ENCODE results near the gene CLK2. TPM values are rescaled to one million over a fixed set of nuclear protein-coding genes. Genes with fewer than 3 reads are reported as not detected.

The CLK2 gene
- total and polyA plus RNA-seq, 2 donors (not counting 3 experiments of a cell fraction or from before 2014, with no cell fraction given): 69.1 to 80.9 TPM

- DNase-seq (ENCODE audit: low read depth, low spot score) (no peak), FAIRE-seq (no peak)
- BruUV-seq (replicated peaks): no TSS peak
- Histone ChIP-seq H3K36me3 (ENCODE audit: control insufficient read depth in 2 of 2, extremely low read depth in 1 of 2, insufficient read depth in 2 of 2, low read length in 2 of 2) (no peaks in the 10 kb centered on the region), H3K4me2 (ENCODE audit: insufficient read depth, low read length) (peak overlapping the region; percentile 77), H2AFZ (ENCODE audit: low read depth, low read length) (peak overlapping the region; percentile 92), H3K9me1 (replicated peaks; ENCODE audit: control insufficient read depth, extremely low read depth, insufficient read depth, low read length) (no peaks in the 10 kb centered on the region), H3K27ac (ENCODE audit: insufficient read depth, low read depth, low read length) (peak overlapping the region; percentile 33), H3K9ac (replicated peaks; ENCODE audit: extremely low read depth, insufficient read depth, low read length) (peak overlapping the region; percentile 75), H3K4me1 (ENCODE audit: control insufficient read depth, extremely low read depth, insufficient read depth, low read length) (peaks cover 31% of the 10 kb centered on the region), H3K4me3 (replicated peaks in 1 of 3; ENCODE audit: insufficient read depth in 1 of 3, low read depth in 1 of 3, low read length in 3 of 3) (peak overlapping the region in 1 of 3 experiments; percentile 28), H3K27me3 (ENCODE audit: control insufficient read depth in 2 of 2, insufficient read depth in 2 of 2, low read length in 2 of 2) (no peaks in the 10 kb centered on the region), H3K9me3 (replicated peaks; ENCODE audit: control insufficient read depth, insufficient read depth, low read length) (no peaks in the 10 kb centered on the region), H4K20me1 (replicated peaks; ENCODE audit: control insufficient read depth, extremely low read depth, insufficient read depth, low read length) (no peaks in the 10 kb centered on the region), H3K79me2 (ENCODE audit: control insufficient read depth, insufficient read depth, low read length) (peaks cover 8% of the 10 kb centered on the region)
- intact Hi-C loops (cut with micrococcal nuclease) (loop anchor here (5.0 kb wide), 1 partner anchor 36 kb away; no protein-coding TSS in a partner anchor), dilution Hi-C loops (cut with MboI; ENCODE audit: extremely low pct_ligation_motif_present, low sequenced_read_pairs) (no loop called here)
- TF ChIP-seq MYC (IDR thresholded peaks at IDR 0.05; ENCODE audit: low read depth, low read length): no peak
- no peak for TF ChIP-seq JUN (IDR thresholded peaks at IDR 0.05; ENCODE audit: borderline replicate concordance, insufficient read depth, insufficient read length, low read depth)
- TF ChIP-seq CTCF (IDR thresholded peaks at IDR 0.05; ENCODE audit: extremely low read depth in 1 of 2, insufficient read depth in 1 of 2, low read depth in 1 of 2, low read length in 2 of 2): no peak
- no peak for TF ChIP-seq GATA2 (IDR thresholded peaks at IDR 0.05; ENCODE audit: insufficient read depth, insufficient read length, low read depth, low read length)
- TF ChIP-seq FOS (IDR thresholded peaks at IDR 0.05; ENCODE audit: borderline replicate concordance, insufficient read depth, low read length): no peak
- TF ChIP-seq MAX (IDR thresholded peaks at IDR 0.05; ENCODE audit: insufficient read depth, insufficient read length): no peak
- POLR2A ChIA-PET: no interaction called here
- CTCF ChIA-PET: interaction anchor here (1.5 to 3.0 kb wide), 3 partner anchors 20 to 53 kb away, joined by 6 to 69 read pairs (median 10); partner anchors contain the start of genes MTX1 and THBS3
These were observed 45.2 kb downstream of the CLK2 start for GRCh38 chr1:155228096-155228427.

All from endothelial cell of umbilical vein (primary cell).